Esophagus squamous epithelium (tissue), 4 donors: ENCODE results near the gene TRABD2B.

Experiments
- POLR2A ChIP-seq, 4 donors: fragments of 450-650 bp; IDR thresholded peaks; one replicate each; pipeline ENCODE4 v1.6.1; 2017; ENCODE audit warnings: antibody characterized with exemption in 4 of 4, mild to moderate bottlenecking in 4 of 4, moderate library complexity in 3 of 4
- TF ChIP-seq, protein P1 (sequence below), 6 experiments: fragments of 450-650 bp in 4 of 6; fragments of 200-600 bp in 2 of 6; sonication (generic) in 2 of 6; IDR thresholded peaks; one replicate each; pipeline ENCODE4 v1.5.1; 2016 to 2019; ENCODE audit warnings: antibody characterized with exemption in 6 of 6, mild to moderate bottlenecking in 4 of 6, moderate library complexity in 4 of 6

DNA sequence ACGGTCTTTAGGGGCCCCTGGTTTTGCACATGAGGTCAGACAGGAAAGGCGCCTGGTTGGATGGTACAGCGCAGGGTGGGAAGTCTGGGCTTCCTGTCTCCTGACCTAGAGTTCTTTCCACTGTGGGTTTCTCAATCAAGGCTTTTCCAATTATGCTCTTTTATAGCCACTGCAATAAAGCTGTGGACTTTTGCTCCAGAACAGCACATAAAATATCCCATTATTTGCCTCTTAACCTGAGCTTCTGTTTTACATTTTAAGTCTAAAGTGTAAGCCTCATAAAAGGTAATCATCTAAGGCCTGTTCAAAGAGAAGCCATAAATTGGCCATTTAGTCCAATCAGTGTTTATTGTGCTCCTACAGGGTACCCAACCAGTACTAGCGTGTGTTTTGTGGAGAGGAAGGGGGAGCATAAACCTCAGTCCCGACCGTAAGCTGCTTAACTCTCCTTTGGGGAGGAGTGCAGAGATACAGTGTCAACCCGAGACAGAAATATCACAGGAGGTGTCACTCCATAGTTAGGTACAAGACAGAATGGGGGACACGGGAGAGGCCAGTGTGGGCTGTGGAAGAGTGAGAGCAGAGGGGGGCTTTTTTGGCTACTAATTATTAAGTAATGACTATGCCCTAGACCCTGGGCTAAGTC, 270.0 kb downstream of the TRABD2B start:
- TF ChIP-seq, protein P1, sequence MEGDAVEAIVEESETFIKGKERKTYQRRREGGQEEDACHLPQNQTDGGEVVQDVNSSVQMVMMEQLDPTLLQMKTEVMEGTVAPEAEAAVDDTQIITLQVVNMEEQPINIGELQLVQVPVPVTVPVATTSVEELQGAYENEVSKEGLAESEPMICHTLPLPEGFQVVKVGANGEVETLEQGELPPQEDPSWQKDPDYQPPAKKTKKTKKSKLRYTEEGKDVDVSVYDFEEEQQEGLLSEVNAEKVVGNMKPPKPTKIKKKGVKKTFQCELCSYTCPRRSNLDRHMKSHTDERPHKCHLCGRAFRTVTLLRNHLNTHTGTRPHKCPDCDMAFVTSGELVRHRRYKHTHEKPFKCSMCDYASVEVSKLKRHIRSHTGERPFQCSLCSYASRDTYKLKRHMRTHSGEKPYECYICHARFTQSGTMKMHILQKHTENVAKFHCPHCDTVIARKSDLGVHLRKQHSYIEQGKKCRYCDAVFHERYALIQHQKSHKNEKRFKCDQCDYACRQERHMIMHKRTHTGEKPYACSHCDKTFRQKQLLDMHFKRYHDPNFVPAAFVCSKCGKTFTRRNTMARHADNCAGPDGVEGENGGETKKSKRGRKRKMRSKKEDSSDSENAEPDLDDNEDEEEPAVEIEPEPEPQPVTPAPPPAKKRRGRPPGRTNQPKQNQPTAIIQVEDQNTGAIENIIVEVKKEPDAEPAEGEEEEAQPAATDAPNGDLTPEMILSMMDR (IDR thresholded peaks at IDR 0.05) = no peak
- no peak for TF ChIP-seq POLR2A (IDR thresholded peaks at IDR 0.05)
